OCI-LY7 (cell line): ENCODE results near the gene C16orf87.

Experiments used
- CTCF ChIP-seq: fragments of 200-600 bp; sonication (generic); conservative IDR thresholded peaks from 2 replicates; pipeline ENCODE4 v1.5.1; 2014; ENCODE audit warnings: mild to moderate bottlenecking, antibody characterized with exemption, low read length, moderate library complexity, mixed read lengths
- EZH2phosphoT487 ChIP-seq: fragments of 200-600 bp; sonication (generic); IDR thresholded peaks from 2 replicates; pipeline ENCODE4 v1.6.1; 2018; ENCODE audit warnings: low read depth, borderline replicate concordance, mild to moderate bottlenecking, mixed run types, antibody characterized with exemption, low read length, moderate library complexity, mixed read lengths

- no peak for TF ChIP-seq CTCF
- TF ChIP-seq EZH2phosphoT487, result no peak
Measured at GRCh38 chr16:46826631-46827030, 4.3 kb downstream of the C16orf87 start.
